Measurements from ENCODE around the gene FERMT2. TPM values are rescaled to one million over a fixed set of nuclear protein-coding genes. Genes with fewer than 3 reads are reported as not detected.

The FERMT2 gene
- total RNA-seq, 1 experiment from 2014 or later: 33.3 TPM

DNA sequence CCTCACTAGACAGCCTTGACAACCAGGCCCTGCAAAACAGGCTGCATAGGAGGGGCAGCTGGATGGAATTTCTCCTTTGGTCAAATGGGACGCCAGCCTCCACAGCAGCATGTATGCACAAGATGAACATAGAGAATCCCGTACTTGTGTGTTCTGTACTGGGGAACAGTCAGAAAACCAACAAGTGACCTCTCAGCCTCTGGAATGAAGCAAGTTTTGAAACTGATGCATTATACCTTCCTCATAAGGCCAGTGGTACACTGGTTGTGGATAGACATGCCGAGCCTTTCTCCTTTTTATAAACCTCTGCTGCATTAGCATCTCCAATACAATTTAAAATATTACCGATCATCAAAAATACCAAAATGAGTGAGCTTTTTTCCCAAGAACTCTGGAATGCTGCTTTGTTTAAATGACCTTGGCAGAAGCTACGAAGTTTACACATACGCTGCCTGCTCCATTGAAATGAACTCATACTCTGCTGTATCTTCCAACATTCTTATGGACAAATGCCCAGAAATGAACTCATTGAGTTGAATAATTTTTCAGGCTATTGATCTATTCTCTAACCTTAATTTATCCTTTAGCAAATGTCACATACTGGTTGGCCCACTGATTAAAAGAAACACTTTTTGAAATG lies 47.6 kb upstream of the FERMT2 start:
- no peak for TF ChIP-seq SIN3A (IDR thresholded peaks at IDR 0.05; ENCODE audit: borderline replicate concordance, insufficient read depth, low read depth, low read length)
- TF ChIP-seq, protein P1, sequence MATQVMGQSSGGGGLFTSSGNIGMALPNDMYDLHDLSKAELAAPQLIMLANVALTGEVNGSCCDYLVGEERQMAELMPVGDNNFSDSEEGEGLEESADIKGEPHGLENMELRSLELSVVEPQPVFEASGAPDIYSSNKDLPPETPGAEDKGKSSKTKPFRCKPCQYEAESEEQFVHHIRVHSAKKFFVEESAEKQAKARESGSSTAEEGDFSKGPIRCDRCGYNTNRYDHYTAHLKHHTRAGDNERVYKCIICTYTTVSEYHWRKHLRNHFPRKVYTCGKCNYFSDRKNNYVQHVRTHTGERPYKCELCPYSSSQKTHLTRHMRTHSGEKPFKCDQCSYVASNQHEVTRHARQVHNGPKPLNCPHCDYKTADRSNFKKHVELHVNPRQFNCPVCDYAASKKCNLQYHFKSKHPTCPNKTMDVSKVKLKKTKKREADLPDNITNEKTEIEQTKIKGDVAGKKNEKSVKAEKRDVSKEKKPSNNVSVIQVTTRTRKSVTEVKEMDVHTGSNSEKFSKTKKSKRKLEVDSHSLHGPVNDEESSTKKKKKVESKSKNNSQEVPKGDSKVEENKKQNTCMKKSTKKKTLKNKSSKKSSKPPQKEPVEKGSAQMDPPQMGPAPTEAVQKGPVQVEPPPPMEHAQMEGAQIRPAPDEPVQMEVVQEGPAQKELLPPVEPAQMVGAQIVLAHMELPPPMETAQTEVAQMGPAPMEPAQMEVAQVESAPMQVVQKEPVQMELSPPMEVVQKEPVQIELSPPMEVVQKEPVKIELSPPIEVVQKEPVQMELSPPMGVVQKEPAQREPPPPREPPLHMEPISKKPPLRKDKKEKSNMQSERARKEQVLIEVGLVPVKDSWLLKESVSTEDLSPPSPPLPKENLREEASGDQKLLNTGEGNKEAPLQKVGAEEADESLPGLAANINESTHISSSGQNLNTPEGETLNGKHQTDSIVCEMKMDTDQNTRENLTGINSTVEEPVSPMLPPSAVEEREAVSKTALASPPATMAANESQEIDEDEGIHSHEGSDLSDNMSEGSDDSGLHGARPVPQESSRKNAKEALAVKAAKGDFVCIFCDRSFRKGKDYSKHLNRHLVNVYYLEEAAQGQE (IDR thresholded peaks at IDR 0.05; ENCODE audit: insufficient read depth in 1 of 2, low read depth in 2 of 2, low read length in 1 of 2): no peak
- no peak for TF ChIP-seq TCF7L2 (IDR thresholded peaks at IDR 0.05; ENCODE audit: low read depth, low read length)
- TF ChIP-seq, protein P2, sequence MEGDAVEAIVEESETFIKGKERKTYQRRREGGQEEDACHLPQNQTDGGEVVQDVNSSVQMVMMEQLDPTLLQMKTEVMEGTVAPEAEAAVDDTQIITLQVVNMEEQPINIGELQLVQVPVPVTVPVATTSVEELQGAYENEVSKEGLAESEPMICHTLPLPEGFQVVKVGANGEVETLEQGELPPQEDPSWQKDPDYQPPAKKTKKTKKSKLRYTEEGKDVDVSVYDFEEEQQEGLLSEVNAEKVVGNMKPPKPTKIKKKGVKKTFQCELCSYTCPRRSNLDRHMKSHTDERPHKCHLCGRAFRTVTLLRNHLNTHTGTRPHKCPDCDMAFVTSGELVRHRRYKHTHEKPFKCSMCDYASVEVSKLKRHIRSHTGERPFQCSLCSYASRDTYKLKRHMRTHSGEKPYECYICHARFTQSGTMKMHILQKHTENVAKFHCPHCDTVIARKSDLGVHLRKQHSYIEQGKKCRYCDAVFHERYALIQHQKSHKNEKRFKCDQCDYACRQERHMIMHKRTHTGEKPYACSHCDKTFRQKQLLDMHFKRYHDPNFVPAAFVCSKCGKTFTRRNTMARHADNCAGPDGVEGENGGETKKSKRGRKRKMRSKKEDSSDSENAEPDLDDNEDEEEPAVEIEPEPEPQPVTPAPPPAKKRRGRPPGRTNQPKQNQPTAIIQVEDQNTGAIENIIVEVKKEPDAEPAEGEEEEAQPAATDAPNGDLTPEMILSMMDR (IDR thresholded peaks at IDR 0.05): no peak
- TF ChIP-seq POLR2AphosphoS5 (IDR thresholded peaks at IDR 0.05; ENCODE audit: low read depth, low read length): no peak
- BruUV-seq (replicated peaks): no TSS peak
- CTCF ChIA-PET: no interaction called here
- no peaks in the 10 kb centered on the region for H3K36me3 ChIP-seq (ENCODE audit: control insufficient read depth, insufficient read depth, low read length)
- H3K4me3 ChIP-seq (ENCODE audit: low read depth in 2 of 2, low read length in 2 of 2): no peak overlapping the region
- no peaks in the 10 kb centered on the region for H3K9me3 ChIP-seq (ENCODE audit: control insufficient read depth, insufficient read depth, low read depth, low read length)
- H3K4me1 ChIP-seq (ENCODE audit: control insufficient read depth, insufficient read depth, low read length): no peaks in the 10 kb centered on the region
- in situ Hi-C loops (cut with HindIII; ENCODE audit: low pct_unique_long_range_greater_than_20kb, low sequenced_read_pairs): no loop called here
- no peaks in the 10 kb centered on the region for H3K27me3 ChIP-seq (ENCODE audit: control insufficient read depth, insufficient read depth, low read length)
- no peak overlapping the region for H3K27ac ChIP-seq (ENCODE audit: low read length)
- DNase-seq (ENCODE audit: low read depth, low spot score): no peak
- intact Hi-C loops (cut with micrococcal nuclease; ENCODE audit: unreplicated experiment): no loop called here
- POLR2A ChIA-PET: no interaction called here
- ATAC-seq: no peak

DNA sequence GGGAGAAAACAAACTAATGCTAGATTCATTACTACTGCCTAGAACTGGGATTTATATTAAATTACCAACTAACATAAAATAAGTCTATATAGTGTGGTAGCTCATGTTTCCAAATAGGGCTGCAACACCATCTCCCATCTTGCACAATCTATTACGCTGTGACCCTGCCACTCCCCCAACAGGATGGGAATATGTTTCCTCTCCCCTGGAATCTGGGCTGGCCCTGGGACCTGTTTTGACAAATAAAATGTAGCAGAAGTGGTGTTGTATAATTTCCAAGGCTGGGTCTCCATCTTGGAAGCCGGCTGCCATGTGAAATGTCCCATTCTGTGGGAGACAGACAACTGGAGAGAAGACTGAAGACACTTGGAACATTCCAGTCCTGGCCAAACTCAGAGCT lies 45.6 kb upstream of the FERMT2 start:
- H3K27me3 ChIP-seq (ENCODE audit: control insufficient read depth, insufficient read depth, low read length): no peaks in the 10 kb centered on the region
- ChIA-PET POLR2A (no interaction called here), CTCF (no interaction called here)
- in situ Hi-C loops (cut with HindIII; ENCODE audit: low pct_unique_long_range_greater_than_20kb, low sequenced_read_pairs): no loop called here
- no peaks in the 10 kb centered on the region for H3K9me3 ChIP-seq (ENCODE audit: control insufficient read depth, insufficient read depth, low read depth, low read length)
- no TSS peak for BruUV-seq (replicated peaks)
- intact Hi-C loops (cut with micrococcal nuclease; ENCODE audit: unreplicated experiment): no loop called here
- no peak for DNase-seq (ENCODE audit: low read depth, low spot score)
- TF ChIP-seq, protein P2 (IDR thresholded peaks at IDR 0.05): no peak
- TF ChIP-seq SIN3A (IDR thresholded peaks at IDR 0.05; ENCODE audit: borderline replicate concordance, insufficient read depth, low read depth, low read length) (no peak), TCF7L2 (IDR thresholded peaks at IDR 0.05; ENCODE audit: low read depth, low read length) (no peak), POLR2AphosphoS5 (IDR thresholded peaks at IDR 0.05; ENCODE audit: low read depth, low read length) (no peak)
- TF ChIP-seq, protein P1 (IDR thresholded peaks at IDR 0.05; ENCODE audit: insufficient read depth in 1 of 2, low read depth in 2 of 2, low read length in 1 of 2): no peak
- no peaks in the 10 kb centered on the region for H3K36me3 ChIP-seq (ENCODE audit: control insufficient read depth, insufficient read depth, low read length)
- H3K4me3 ChIP-seq (ENCODE audit: low read depth in 2 of 2, low read length in 2 of 2): no peak overlapping the region
- H3K27ac ChIP-seq (ENCODE audit: low read length): no peak overlapping the region
- H3K4me1 ChIP-seq (ENCODE audit: control insufficient read depth, insufficient read depth, low read length): no peaks in the 10 kb centered on the region
- ATAC-seq: no peak
